ES-I3 (cell line): Measurements from ENCODE around the gene TUSC2.

Source experiments
- H3K36me3 ChIP-seq: 2 replicates; pipeline ENCODE4 v1.6.1; 2013; ENCODE audit warnings: mild to moderate bottlenecking, low read length, control low read depth, moderate library complexity; ENCODE audit not compliant: insufficient read depth
- H3K4me1 ChIP-seq: 2 replicates; pipeline ENCODE4 v1.6.1; 2013; ENCODE audit warnings: mild to moderate bottlenecking, control low read depth, low read length; ENCODE audit not compliant: insufficient read depth
- H3K9ac ChIP-seq: 2 replicates; pipeline ENCODE4 v1.6.1; 2013; ENCODE audit warnings: low read depth, mild to moderate bottlenecking, low read length, moderate library complexity
- H3K9me3 ChIP-seq: 2 replicates; pipeline ENCODE4 v1.6.1; 2013; ENCODE audit warnings: mild to moderate bottlenecking, low read length, moderate library complexity; ENCODE audit not compliant: control insufficient read depth, insufficient read depth

Gene TUSC2

GRCh38 chr3:50302095-50303012, 25.7 kb downstream of the TUSC2 start:
- no peak overlapping the region for H3K9ac ChIP-seq
- H3K9me3 ChIP-seq = peaks cover 5% of the 10 kb centered on the region; the same call in 1 of the 2 replicates

DNA sequence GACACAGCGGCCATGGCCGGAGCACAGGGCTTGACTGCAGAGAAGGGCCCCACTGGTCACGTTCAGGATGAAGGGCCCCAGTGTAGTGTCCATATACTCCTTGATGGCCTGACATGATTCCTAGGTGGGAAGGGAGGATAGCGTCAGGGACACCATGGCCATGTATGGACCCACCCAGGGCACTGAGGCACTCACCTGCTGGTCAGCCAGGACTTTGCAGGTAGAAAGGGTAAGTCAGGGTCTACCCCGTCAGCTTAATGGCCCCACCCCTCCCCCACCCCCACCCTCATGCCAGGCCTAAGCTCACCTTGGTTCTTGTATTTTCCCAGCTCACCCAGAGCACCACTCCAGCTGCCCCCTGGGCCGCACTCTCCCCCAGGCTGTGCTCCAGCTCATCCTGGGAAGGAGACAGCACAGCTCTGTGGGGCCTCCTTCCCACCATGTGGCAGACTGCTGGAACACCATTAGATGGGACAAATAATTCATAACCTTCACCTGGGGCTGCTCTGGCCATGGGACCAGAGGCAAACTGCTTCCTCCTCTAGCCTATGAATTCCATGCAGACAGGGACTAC, 27.3 kb downstream of the TUSC2 start:
- Histone ChIP-seq H3K9me3 (peaks cover 1% of the 10 kb centered on the region; the same call in 1 of the 2 replicates), H3K9ac (no peak overlapping the region), H3K4me1 (peaks cover 11% of the 10 kb centered on the region), H3K36me3 (no peaks in the 10 kb centered on the region)

More at GRCh38 chr3:50302095-50303012, 25.7 kb downstream of the TUSC2 start:
- Histone ChIP-seq H3K36me3 (no peaks in the 10 kb centered on the region), H3K4me1 (peaks cover 11% of the 10 kb centered on the region)

GRCh38 chr3:50299929-50300680, 27.9 kb downstream of the TUSC2 start:
- no peaks in the 10 kb centered on the region for H3K9me3 ChIP-seq
- no peaks in the 10 kb centered on the region for H3K36me3 ChIP-seq
- H3K9ac ChIP-seq = peak overlapping the region; percentile 45
- peaks cover 11% of the 10 kb centered on the region for H3K4me1 ChIP-seq

DNA sequence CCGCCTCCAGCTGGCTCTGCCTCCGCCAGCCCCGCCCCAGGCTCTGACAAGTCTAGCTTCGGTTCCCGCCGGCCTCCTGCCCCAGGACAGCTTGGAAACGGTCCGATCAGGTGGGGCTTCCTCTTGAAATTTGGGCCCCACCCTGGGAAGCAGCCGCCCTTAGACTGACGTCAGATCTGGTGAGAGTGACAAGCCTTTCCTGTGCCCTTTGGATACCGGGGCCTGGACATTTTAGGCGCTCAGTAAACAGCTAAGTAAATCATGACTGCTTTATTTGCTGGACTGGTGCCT, 28.4 kb downstream of the TUSC2 start:
- peaks cover 11% of the 10 kb centered on the region for H3K4me1 ChIP-seq
- no peaks in the 10 kb centered on the region for H3K9me3 ChIP-seq
- H3K9ac ChIP-seq = peak overlapping the region; percentile 45
- no peaks in the 10 kb centered on the region for H3K36me3 ChIP-seq

GRCh38 chr3:50298836-50299637, 29.0 kb downstream of the TUSC2 start, which contains the start of the genes HYAL3 and NAA80:
Gene HYAL3, minus strand, starts transcription at chr3:50299405. Its CDS starts 3,803 bp downstream, at chr3:50295602.
Gene NAA80, minus strand, starts transcription at chr3:50299405. Its CDS starts 1,942 bp downstream, at chr3:50297463.
- Histone ChIP-seq H3K9ac (peak within 1 kb of the TSS; percentile 97), H3K36me3 (no peaks in the 10 kb centered on the region), H3K4me1 (peaks cover 11% of the 10 kb centered on the region), H3K9me3 (no peaks in the 10 kb centered on the region)

- Histone ChIP-seq H3K36me3 (no peaks in the 10 kb centered on the region), H3K9me3 (no peaks in the 10 kb centered on the region), H3K4me1 (peaks cover 8% of the 10 kb centered on the region), H3K9ac (peak overlapping the region; percentile 97)
Measured at GRCh38 chr3:50297896-50298725, 29.9 kb downstream of the TUSC2 start.

DNA sequence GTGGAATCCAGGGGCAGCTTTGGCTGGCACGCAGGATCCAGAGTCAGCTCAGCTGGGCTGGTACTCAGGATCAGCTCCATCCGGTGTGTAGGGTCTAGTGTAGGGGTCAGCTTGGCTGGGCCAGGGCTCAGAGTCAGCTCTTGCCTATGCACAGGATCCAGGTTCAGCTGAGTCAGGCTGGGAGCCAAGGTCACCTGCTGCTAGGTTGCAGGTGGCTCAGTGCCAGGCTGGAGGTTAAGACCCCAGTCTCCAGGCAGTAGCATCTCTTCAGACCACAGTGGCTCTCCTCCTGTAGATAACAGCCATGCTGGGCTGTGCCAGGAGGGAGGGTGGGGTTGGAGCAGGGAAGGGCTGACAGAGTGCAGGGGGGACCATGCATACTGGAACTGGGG, 30.6 kb downstream of the TUSC2 start:
- peaks cover 7% of the 10 kb centered on the region for H3K4me1 ChIP-seq
- H3K9ac ChIP-seq = no peak overlapping the region
- no peaks in the 10 kb centered on the region for H3K9me3 ChIP-seq

GRCh38 chr3:50296721-50297383, 31.2 kb downstream of the TUSC2 start:
- Histone ChIP-seq H3K4me1 (peaks cover 7% of the 10 kb centered on the region), H3K9ac (no peak overlapping the region), H3K36me3 (no peaks in the 10 kb centered on the region), H3K9me3 (no peaks in the 10 kb centered on the region)

More for the DNA sequence above, 30.6 kb downstream of the TUSC2 start:
- H3K36me3 ChIP-seq = no peaks in the 10 kb centered on the region

GRCh38 chr3:50295553-50296431, 32.2 kb downstream of the TUSC2 start:
- Histone ChIP-seq H3K4me1 (peaks cover 11% of the 10 kb centered on the region), H3K36me3 (no peaks in the 10 kb centered on the region), H3K9me3 (no peaks in the 10 kb centered on the region), H3K9ac (no peak overlapping the region)

GRCh38 chr3:50294492-50295403, 33.3 kb downstream of the TUSC2 start:
- Histone ChIP-seq H3K9me3 (no peaks in the 10 kb centered on the region), H3K4me1 (peaks cover 4% of the 10 kb centered on the region; the same call in 1 of the 2 replicates), H3K36me3 (peaks cover 8% of the 10 kb centered on the region; the same call in 1 of the 2 replicates), H3K9ac (no peak overlapping the region)

GRCh38 chr3:50294089-50294488, 33.9 kb downstream of the TUSC2 start:
- no peak overlapping the region for H3K9ac ChIP-seq
- peaks cover 9% of the 10 kb centered on the region; the same call in 1 of the 2 replicates for H3K36me3 ChIP-seq
- peaks cover 4% of the 10 kb centered on the region; the same call in 1 of the 2 replicates for H3K4me1 ChIP-seq
- H3K9me3 ChIP-seq = no peaks in the 10 kb centered on the region
